Measurements from ENCODE around the gene SLC35F2.

- TF ChIP-seq ISL1 (CRISPR knock-in tag; IDR thresholded peaks at IDR 0.05) (peak; percentile 19; the same call in 1 of the 2 replicates), ZFP30 (CRISPR knock-in tag; IDR thresholded peaks at IDR 0.05) (no peak), ARNTL (CRISPR knock-in tag; IDR thresholded peaks at IDR 0.05; ENCODE audit: borderline replicate concordance, low read depth) (no peak), CREB5 (CRISPR knock-in tag; IDR thresholded peaks at IDR 0.05; ENCODE audit: low read depth) (no peak), PATZ1 (CRISPR knock-in tag; IDR thresholded peaks at IDR 0.05; ENCODE audit: borderline replicate concordance) (no peak)
Measured at GRCh38 chr11:107785401-107785800, 73.2 kb downstream of the SLC35F2 start.

Data from SK-N-SH treated with all-trans-retinoic acid at 6 μM for 48 hours (cell line).